Peyer's patch (tissue), 4 donors: ENCODE results near the gene HADHB. TPM values are rescaled to one million over a fixed set of nuclear protein-coding genes. Genes with fewer than 3 reads are reported as not detected.

ENCODE experiments used
- DNase-seq, 3 donors: peaks; one replicate each; pipeline ENCODE4 v3.0.0-alpha.2; 2017 to 2019
- H3K27ac ChIP-seq, 4 donors: fragments of 200-600 bp; sonication (generic); one replicate each; pipeline ENCODE4 v1.5.1; 2016 to 2019
- H3K27me3 ChIP-seq, 2 donors: fragments of 200-600 bp; sonication (generic); one replicate each; pipeline ENCODE4 v1.5.1; 2019
- H3K36me3 ChIP-seq, 3 donors: fragments of 200-600 bp; sonication (generic); one replicate each; pipeline ENCODE4 v1.5.1; 2016 to 2019
- H3K4me1 ChIP-seq, 4 donors: fragments of 200-600 bp; sonication (generic); one replicate each; pipeline ENCODE4 v1.5.1; 2016 to 2019
- H3K4me3 ChIP-seq, 4 donors: fragments of 200-600 bp; sonication (generic); 1 replicate in 3 of 4; 2 replicates in 1 of 4; pipeline ENCODE4 v1.5.1; 2016 to 2019; ENCODE audit warnings: mild to moderate bottlenecking in 1 of 4
- H3K9me3 ChIP-seq, 4 donors: fragments of 200-600 bp; sonication (generic); one replicate each; pipeline ENCODE4 v1.5.1; 2016 to 2019; ENCODE audit warnings: mild to moderate bottlenecking in 1 of 4
- POLR2A ChIP-seq, 2 donors: fragments of 450-650 bp; IDR thresholded peaks; one replicate each; pipeline ENCODE4 v1.5.1; 2017; ENCODE audit warnings: antibody characterized with exemption in 2 of 2, mild to moderate bottlenecking in 2 of 2, moderate library complexity in 2 of 2
- total RNA-seq, 4 donors: library from RNA; depleted of rRNA; stranded (reverse); fragments of >200 nt; gene quantifications; one replicate each; pipeline ENCODE4 v1.1.0, GENCODE V29; 2016
- TF ChIP-seq, protein P1 (sequence below), 6 experiments: fragments of 450-650 bp in 4 of 6; fragments of 200-600 bp in 2 of 6; sonication (generic) in 1 of 6; IDR thresholded peaks; one replicate each; pipeline ENCODE4 v1.5.1; 2017 to 2019; ENCODE audit warnings: antibody characterized with exemption in 6 of 6, mild to moderate bottlenecking in 3 of 6, moderate library complexity in 1 of 6

HADHB gene
- total RNA-seq, 4 donors from 2014 or later, result 120 to 413 (median 251) TPM

DNA sequence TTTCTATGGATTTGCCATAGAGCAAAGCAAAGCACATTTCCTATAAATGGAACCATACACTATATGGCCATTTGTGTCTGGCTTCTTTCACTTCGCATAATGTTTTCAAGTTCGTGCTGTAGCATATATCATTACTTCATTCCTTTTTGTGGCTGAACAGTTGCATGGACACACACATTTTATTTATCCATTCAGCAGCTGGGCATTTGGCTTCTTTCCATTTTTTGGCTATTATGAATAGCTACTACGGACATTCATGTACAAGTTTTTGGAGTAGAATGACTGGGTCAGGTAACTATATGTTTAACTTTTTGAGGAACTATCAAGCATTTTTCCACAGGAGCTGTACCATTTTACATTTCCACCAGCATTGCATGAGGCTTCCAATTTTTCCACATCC is 90.5 kb downstream of the HADHB start:
- Histone ChIP-seq H3K4me1 (no peaks in the 10 kb centered on the region), H3K4me3 (no peak overlapping the region), H3K9me3 (no peaks in the 10 kb centered on the region), H3K27me3 (no peaks in the 10 kb centered on the region), H3K27ac (no peak overlapping the region), H3K36me3 (no peaks in the 10 kb centered on the region)
- no peak for TF ChIP-seq POLR2A (IDR thresholded peaks at IDR 0.05)
- TF ChIP-seq, protein P1, sequence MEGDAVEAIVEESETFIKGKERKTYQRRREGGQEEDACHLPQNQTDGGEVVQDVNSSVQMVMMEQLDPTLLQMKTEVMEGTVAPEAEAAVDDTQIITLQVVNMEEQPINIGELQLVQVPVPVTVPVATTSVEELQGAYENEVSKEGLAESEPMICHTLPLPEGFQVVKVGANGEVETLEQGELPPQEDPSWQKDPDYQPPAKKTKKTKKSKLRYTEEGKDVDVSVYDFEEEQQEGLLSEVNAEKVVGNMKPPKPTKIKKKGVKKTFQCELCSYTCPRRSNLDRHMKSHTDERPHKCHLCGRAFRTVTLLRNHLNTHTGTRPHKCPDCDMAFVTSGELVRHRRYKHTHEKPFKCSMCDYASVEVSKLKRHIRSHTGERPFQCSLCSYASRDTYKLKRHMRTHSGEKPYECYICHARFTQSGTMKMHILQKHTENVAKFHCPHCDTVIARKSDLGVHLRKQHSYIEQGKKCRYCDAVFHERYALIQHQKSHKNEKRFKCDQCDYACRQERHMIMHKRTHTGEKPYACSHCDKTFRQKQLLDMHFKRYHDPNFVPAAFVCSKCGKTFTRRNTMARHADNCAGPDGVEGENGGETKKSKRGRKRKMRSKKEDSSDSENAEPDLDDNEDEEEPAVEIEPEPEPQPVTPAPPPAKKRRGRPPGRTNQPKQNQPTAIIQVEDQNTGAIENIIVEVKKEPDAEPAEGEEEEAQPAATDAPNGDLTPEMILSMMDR (IDR thresholded peaks at IDR 0.05), result no peak
- no peak for DNase-seq

DNA sequence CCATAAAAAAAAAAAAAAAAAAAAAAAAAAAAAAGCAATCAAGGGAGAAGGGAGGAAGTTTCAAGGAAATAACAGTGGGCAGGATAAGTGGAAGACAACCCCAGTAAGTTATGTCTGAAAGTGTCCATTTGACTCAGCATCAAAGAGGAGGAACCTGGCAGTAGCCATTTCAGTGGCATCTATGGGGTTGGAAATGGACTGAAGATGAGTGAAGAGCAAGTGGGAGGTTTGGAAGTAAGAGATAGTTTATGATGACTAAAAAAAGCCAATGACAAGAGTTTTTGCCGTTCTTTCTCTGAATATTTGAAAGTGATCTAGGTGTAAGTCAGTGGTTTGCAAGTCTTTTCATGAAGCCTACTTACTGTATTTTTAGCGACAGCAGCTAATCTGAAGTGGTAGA is 92.0 kb downstream of the HADHB start:
- no peak overlapping the region for H3K27ac ChIP-seq
- DNase-seq, result no peak
- H3K4me3 ChIP-seq, result no peak overlapping the region
- no peaks in the 10 kb centered on the region for H3K4me1 ChIP-seq
- H3K27me3 ChIP-seq, result no peaks in the 10 kb centered on the region
- TF ChIP-seq, protein P1 (IDR thresholded peaks at IDR 0.05), result no peak
- no peak for TF ChIP-seq POLR2A (IDR thresholded peaks at IDR 0.05)
- no peaks in the 10 kb centered on the region for H3K36me3 ChIP-seq
- H3K9me3 ChIP-seq, result no peaks in the 10 kb centered on the region

DNA sequence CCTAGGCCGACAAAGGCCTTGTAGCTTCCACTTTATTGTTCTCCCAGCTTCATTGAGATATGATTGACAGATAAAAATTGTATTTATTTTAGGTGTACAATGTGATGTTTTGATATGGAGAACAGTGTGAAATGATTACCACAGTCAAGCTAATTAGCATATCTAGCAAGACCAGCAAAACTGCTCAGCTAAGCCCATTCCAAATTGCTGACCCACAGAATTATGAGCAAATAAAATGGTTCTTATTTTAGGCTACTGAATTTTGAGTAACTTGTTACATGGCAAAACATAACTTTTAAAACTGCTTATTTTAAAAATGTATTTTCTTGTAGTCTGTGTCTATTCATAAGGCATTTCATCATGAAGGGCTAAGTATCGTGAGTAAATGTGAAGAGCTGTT is 92.6 kb downstream of the HADHB start:
- no peak for DNase-seq
- Histone ChIP-seq H3K4me3 (no peak overlapping the region), H3K9me3 (no peaks in the 10 kb centered on the region), H3K4me1 (no peaks in the 10 kb centered on the region), H3K27ac (no peak overlapping the region), H3K27me3 (no peaks in the 10 kb centered on the region), H3K36me3 (no peaks in the 10 kb centered on the region)
- no peak for TF ChIP-seq POLR2A (IDR thresholded peaks at IDR 0.05)
- TF ChIP-seq, protein P1 (IDR thresholded peaks at IDR 0.05), result no peak

Other genes with a start within 250 kb of the HADHB start
- gene RAB10, start 210.9 kb upstream of the HADHB start, total RNA-seq, result 10 to 100 TPM; 61.9 to 95.6 (median 85.1) TPM
- gene GAREM2, start 71.9 kb upstream of the HADHB start, total RNA-seq, result under 1 TPM in 3 of 4 donors, not detected in 1; 0.35 to 0.94 (median 0.85) TPM
- 100 to 1,000 TPM; 105 to 438 (median 267) TPM for gene HADHA, start 307 bp upstream of the HADHB start, total RNA-seq
- gene SELENOI, start 101.2 kb downstream of the HADHB start, total RNA-seq, result 10 to 100 TPM; 28.1 to 82.1 (median 51.2) TPM
- 1 to 10 TPM in 1 of 4 donors, not detected in 3; 4.1 TPM for gene ADGRF3, start 101.8 kb downstream of the HADHB start, total RNA-seq
- not detected for gene DRC1, start 157.0 kb downstream of the HADHB start, total RNA-seq
- gene OTOF, start 233.2 kb downstream of the HADHB start, total RNA-seq, result under 1 TPM in 2 of 4 donors, not detected in 2; 0.66 to 0.83 TPM